Measurements from ENCODE around the gene METTL9.
A peak's percentile ranks its signal among the peaks of the same experiment; 100 is the strongest.

METTL9 gene

GRCh38 chr16:21641916-21642315, 42.5 kb downstream of the METTL9 start:
- H3K36me3 ChIP-seq (ENCODE audit: control insufficient read depth, insufficient read depth, low read length) = no peaks in the 10 kb centered on the region
- no peak for TF ChIP-seq CTCF (IDR thresholded peaks at IDR 0.05; ENCODE audit: insufficient read depth, low read length, poor library complexity, severe bottlenecking)
- no peak for DNase-seq (ENCODE audit: extremely low read depth, insufficient read length)
- no peak overlapping the region for H3K4me3 ChIP-seq (replicated peaks; ENCODE audit: low read depth, low read length)
- no peaks in the 10 kb centered on the region for H3K27me3 ChIP-seq (replicated peaks; ENCODE audit: control insufficient read depth, insufficient read depth, low read length)

GRCh38 chr16:21642861-21643260, 43.5 kb downstream of the METTL9 start:
- Histone ChIP-seq H3K27me3 (replicated peaks; ENCODE audit: control insufficient read depth, insufficient read depth, low read length) (no peaks in the 10 kb centered on the region), H3K36me3 (ENCODE audit: control insufficient read depth, insufficient read depth, low read length) (no peaks in the 10 kb centered on the region), H3K4me3 (replicated peaks; ENCODE audit: low read depth, low read length) (no peak overlapping the region)
- no peak for TF ChIP-seq CTCF (IDR thresholded peaks at IDR 0.05; ENCODE audit: insufficient read depth, low read length, poor library complexity, severe bottlenecking)
- DNase-seq (ENCODE audit: extremely low read depth, insufficient read length) = no peak

GRCh38 chr16:21643785-21644184, 44.4 kb downstream of the METTL9 start:
- Histone ChIP-seq H3K36me3 (ENCODE audit: control insufficient read depth, insufficient read depth, low read length) (no peaks in the 10 kb centered on the region), H3K27me3 (replicated peaks; ENCODE audit: control insufficient read depth, insufficient read depth, low read length) (no peaks in the 10 kb centered on the region), H3K4me3 (replicated peaks; ENCODE audit: low read depth, low read length) (no peak overlapping the region)
- no peak for DNase-seq (ENCODE audit: extremely low read depth, insufficient read length)
- TF ChIP-seq CTCF (IDR thresholded peaks at IDR 0.05; ENCODE audit: insufficient read depth, low read length, poor library complexity, severe bottlenecking) = no peak

GRCh38 chr16:21644674-21645073, 45.3 kb downstream of the METTL9 start:
- H3K27me3 ChIP-seq (replicated peaks; ENCODE audit: control insufficient read depth, insufficient read depth, low read length) = no peaks in the 10 kb centered on the region
- no peak for TF ChIP-seq CTCF (IDR thresholded peaks at IDR 0.05; ENCODE audit: insufficient read depth, low read length, poor library complexity, severe bottlenecking)
- no peaks in the 10 kb centered on the region; the same call in 1 of the 2 replicates for H3K36me3 ChIP-seq (ENCODE audit: control insufficient read depth, insufficient read depth, low read length)
- H3K4me3 ChIP-seq (replicated peaks; ENCODE audit: low read depth, low read length) = no peak overlapping the region
- no peak for DNase-seq (ENCODE audit: extremely low read depth, insufficient read length)

- H3K27me3 ChIP-seq (replicated peaks; ENCODE audit: control insufficient read depth, insufficient read depth, low read length) = no peaks in the 10 kb centered on the region
- TF ChIP-seq CTCF (IDR thresholded peaks at IDR 0.05; ENCODE audit: insufficient read depth, low read length, poor library complexity, severe bottlenecking) = no peak
- H3K4me3 ChIP-seq (replicated peaks; ENCODE audit: low read depth, low read length) = peak overlapping the region; percentile 50
- peak; percentile 73 for DNase-seq (ENCODE audit: extremely low read depth, insufficient read length)
- H3K36me3 ChIP-seq (ENCODE audit: control insufficient read depth, insufficient read depth, low read length) = no peaks in the 10 kb centered on the region; the same call in 1 of the 2 replicates
These were observed 45.9 kb downstream of the METTL9 start for GRCh38 chr16:21645261-21645721.

- no peak overlapping the region for H3K4me3 ChIP-seq (replicated peaks; ENCODE audit: low read depth, low read length)
- no peaks in the 10 kb centered on the region for H3K27me3 ChIP-seq (replicated peaks; ENCODE audit: control insufficient read depth, insufficient read depth, low read length)
- H3K36me3 ChIP-seq (ENCODE audit: control insufficient read depth, insufficient read depth, low read length) = no peaks in the 10 kb centered on the region; the same call in 1 of the 2 replicates
- DNase-seq (ENCODE audit: extremely low read depth, insufficient read length) = no peak
- no peak for TF ChIP-seq CTCF (IDR thresholded peaks at IDR 0.05; ENCODE audit: insufficient read depth, low read length, poor library complexity, severe bottlenecking)
These were observed 46.7 kb downstream of the METTL9 start for GRCh38 chr16:21646091-21646490.

Data from GM06990 (cell line).